Measurements from ENCODE around the gene OR4E1. TPM values are rescaled to one million over a fixed set of nuclear protein-coding genes. Genes with fewer than 3 reads are reported as not detected.

The OR4E1 gene
- total and polyA plus RNA-seq, 9 donors: not detected

DNA sequence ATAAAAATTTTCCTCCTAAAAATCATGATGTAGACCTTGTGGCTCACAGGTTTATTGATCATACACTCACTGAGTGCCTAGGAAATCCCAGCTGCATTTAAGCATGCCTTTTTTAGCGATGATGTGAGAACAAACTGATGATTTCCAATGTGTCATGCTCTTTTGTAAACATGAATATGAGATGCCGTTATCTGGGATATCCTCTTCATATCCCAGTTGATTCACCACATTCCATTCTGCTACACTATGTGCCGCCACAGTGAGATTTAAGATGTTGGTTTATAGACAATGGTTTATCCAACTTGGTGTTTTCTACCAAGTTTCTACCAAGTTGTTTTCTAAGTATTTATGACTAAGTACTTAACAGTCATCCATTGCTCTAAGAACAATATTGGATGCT is 5.2 kb downstream of the OR4E1 start:
- H3K36me3 ChIP-seq: no peaks in the 10 kb centered on the region
- no peaks in the 10 kb centered on the region for H3K9me3 ChIP-seq
- WGBS, 3 donors: 55 to 84% (median 78%) methylated on average over 3 of the region's 3 CpGs
- no peak for DNase-seq
- TF ChIP-seq POLR2A (IDR thresholded peaks at IDR 0.05) (no peak), EP300 (IDR thresholded peaks at IDR 0.05) (no peak)
- TF ChIP-seq, protein P1, sequence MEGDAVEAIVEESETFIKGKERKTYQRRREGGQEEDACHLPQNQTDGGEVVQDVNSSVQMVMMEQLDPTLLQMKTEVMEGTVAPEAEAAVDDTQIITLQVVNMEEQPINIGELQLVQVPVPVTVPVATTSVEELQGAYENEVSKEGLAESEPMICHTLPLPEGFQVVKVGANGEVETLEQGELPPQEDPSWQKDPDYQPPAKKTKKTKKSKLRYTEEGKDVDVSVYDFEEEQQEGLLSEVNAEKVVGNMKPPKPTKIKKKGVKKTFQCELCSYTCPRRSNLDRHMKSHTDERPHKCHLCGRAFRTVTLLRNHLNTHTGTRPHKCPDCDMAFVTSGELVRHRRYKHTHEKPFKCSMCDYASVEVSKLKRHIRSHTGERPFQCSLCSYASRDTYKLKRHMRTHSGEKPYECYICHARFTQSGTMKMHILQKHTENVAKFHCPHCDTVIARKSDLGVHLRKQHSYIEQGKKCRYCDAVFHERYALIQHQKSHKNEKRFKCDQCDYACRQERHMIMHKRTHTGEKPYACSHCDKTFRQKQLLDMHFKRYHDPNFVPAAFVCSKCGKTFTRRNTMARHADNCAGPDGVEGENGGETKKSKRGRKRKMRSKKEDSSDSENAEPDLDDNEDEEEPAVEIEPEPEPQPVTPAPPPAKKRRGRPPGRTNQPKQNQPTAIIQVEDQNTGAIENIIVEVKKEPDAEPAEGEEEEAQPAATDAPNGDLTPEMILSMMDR (IDR thresholded peaks at IDR 0.05): no peak
- no peaks in the 10 kb centered on the region for H3K4me1 ChIP-seq (ENCODE audit: insufficient read depth)
- no peaks in the 10 kb centered on the region for H3K27me3 ChIP-seq
- no peak overlapping the region for H3K27ac ChIP-seq
- no peak overlapping the region for H3K4me3 ChIP-seq
- intact Hi-C loops (cut with DNase I): no loop called here

DNA sequence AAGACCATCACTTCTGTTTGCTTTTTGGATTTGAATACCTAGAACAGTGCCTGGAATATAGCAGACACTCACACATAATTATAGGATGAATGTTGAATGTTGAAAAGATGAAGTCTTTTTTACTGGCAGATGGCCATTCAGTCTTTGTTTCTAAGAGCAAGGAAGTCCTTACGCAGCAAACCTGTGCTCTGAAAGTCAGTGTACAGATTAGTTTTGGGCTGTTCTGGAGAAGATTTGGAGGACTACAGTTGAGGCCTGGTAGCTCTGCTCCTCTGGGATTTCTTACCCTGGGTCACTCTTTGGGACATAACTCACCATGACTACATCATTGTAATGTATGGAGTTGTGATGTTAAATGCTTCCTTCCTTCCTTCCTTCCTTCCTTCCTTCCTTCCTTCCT is 16.6 kb downstream of the OR4E1 start:
- Histone ChIP-seq H3K27me3 (no peaks in the 10 kb centered on the region), H3K9me3 (no peaks in the 10 kb centered on the region), H3K4me3 (no peak overlapping the region), H3K27ac (no peak overlapping the region), H3K36me3 (no peaks in the 10 kb centered on the region), H3K4me1 (ENCODE audit: insufficient read depth) (no peaks in the 10 kb centered on the region)
- no peak for DNase-seq
- intact Hi-C loops (cut with DNase I): no loop called here
- TF ChIP-seq EP300 (IDR thresholded peaks at IDR 0.05) (no peak), POLR2A (IDR thresholded peaks at IDR 0.05) (no peak)
- TF ChIP-seq, protein P1 (IDR thresholded peaks at IDR 0.05): no peak
- 38 to 90% (median 88%) methylated on average over 1 of the region's 1 CpG for whole genome bisulfite sequencing, 3 donors

DNA sequence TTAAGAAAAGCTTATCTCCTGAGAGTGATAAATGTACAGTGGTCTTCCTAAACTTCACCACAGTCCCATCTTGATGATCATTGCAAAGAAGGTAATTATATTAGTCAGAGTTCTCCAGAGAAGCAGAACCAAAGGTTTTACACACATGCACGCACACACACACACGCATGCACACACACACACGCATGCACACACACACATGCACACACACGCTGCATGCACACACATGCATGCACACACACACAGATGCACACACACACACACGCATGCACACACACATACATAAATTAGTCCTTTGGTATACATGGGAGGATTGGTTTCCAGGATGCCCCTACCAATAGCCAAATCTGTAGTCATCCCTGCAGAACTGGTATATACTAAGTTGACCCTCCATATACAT is 19.4 kb downstream of the OR4E1 start:
- H3K4me3 ChIP-seq: no peak overlapping the region
- H3K4me1 ChIP-seq (ENCODE audit: insufficient read depth): no peaks in the 10 kb centered on the region
- no peak for DNase-seq
- no peaks in the 10 kb centered on the region for H3K36me3 ChIP-seq
- H3K9me3 ChIP-seq: no peaks in the 10 kb centered on the region
- intact Hi-C loops (cut with DNase I): no loop called here
- no peak overlapping the region for H3K27ac ChIP-seq
- WGBS, 3 donors: 90 to 92% (median 90%) methylated on average over 5 of the region's 5 CpGs
- H3K27me3 ChIP-seq: no peaks in the 10 kb centered on the region
- TF ChIP-seq, protein P1 (IDR thresholded peaks at IDR 0.05): no peak
- TF ChIP-seq EP300 (IDR thresholded peaks at IDR 0.05): no peak
- TF ChIP-seq POLR2A (IDR thresholded peaks at IDR 0.05): no peak

DNA sequence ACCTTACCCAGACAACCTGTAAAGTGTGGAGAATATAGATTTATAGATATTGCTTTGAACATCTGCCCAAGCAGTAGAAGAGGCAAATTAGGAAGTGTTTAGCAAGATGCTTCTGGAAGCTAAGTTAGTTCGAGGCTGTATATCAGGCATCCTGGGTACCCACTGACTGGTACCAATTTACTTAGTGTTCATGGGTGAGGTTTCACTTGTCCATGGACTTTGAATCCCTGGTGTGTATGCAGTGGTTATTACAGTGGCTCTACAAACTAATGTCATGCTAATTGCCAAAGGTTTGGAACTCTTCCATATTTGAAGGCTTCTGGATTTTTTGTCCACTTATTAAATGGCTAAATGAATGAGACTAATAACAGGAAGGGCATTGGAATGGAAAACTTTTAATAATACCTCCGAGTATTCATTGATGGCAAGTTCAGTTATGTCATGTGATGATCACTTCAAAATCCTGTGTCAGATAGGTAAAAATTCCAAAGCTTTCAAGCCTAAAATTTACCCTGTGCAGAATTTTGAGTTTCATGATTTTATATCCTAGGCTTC is 20.2 kb downstream of the OR4E1 start, which contains the start of gene OR4E2:
OR4E2 (plus strand) TSS at position 505 of the 555 bp plus-strand sequence. CDS start 11,248 bp downstream, outside the sequence.
- no peak within 1 kb of the TSS for H3K4me3 ChIP-seq
- intact Hi-C loops (cut with DNase I): no loop called here
- H3K9me3 ChIP-seq: no peaks in the 10 kb centered on the region
- H3K4me1 ChIP-seq (ENCODE audit: insufficient read depth): no peaks in the 10 kb centered on the region
- TF ChIP-seq EP300 (IDR thresholded peaks at IDR 0.05): no peak
- no peak for TF ChIP-seq POLR2A (IDR thresholded peaks at IDR 0.05)
- TF ChIP-seq, protein P1 (IDR thresholded peaks at IDR 0.05): no peak
- no peaks in the 10 kb centered on the region for H3K36me3 ChIP-seq
- no peak for DNase-seq
- H3K27ac ChIP-seq: no peak within 1 kb of the TSS
- WGBS, 3 donors: 75 to 84% (median 82%) methylated on average over 2 of the region's 2 CpGs
- no peaks in the 10 kb centered on the region for H3K27me3 ChIP-seq

All from ovary (tissue), 9 donors.